ENCODE results near the gene FN1.

GRCh38 chr2:215383652-215384279 is 52.1 kb downstream of the FN1 start:
- TF ChIP-seq, protein P1, sequence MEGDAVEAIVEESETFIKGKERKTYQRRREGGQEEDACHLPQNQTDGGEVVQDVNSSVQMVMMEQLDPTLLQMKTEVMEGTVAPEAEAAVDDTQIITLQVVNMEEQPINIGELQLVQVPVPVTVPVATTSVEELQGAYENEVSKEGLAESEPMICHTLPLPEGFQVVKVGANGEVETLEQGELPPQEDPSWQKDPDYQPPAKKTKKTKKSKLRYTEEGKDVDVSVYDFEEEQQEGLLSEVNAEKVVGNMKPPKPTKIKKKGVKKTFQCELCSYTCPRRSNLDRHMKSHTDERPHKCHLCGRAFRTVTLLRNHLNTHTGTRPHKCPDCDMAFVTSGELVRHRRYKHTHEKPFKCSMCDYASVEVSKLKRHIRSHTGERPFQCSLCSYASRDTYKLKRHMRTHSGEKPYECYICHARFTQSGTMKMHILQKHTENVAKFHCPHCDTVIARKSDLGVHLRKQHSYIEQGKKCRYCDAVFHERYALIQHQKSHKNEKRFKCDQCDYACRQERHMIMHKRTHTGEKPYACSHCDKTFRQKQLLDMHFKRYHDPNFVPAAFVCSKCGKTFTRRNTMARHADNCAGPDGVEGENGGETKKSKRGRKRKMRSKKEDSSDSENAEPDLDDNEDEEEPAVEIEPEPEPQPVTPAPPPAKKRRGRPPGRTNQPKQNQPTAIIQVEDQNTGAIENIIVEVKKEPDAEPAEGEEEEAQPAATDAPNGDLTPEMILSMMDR (conservative IDR thresholded peaks at IDR 0.05), result no peak
- no peak for TF ChIP-seq ZFX (IDR thresholded peaks at IDR 0.05)

All from C4-2B (cell line).